ENCODE results near the gene METTL13. TPM values are rescaled to one million over a fixed set of nuclear protein-coding genes. Genes with fewer than 3 reads are reported as not detected.
A peak's percentile ranks its signal among the peaks of the same experiment; 100 is the strongest.

The METTL13 gene
- polyA plus RNA-seq (2013, experiment 1 of 2; ENCODE audit: insufficient read length), result 24.5 TPM
- 26.4 TPM for polyA plus RNA-seq (2013, experiment 2 of 2; ENCODE audit: insufficient read length)

- peak; percentile 99 for DNase-seq
Measured at GRCh38 chr1:171781176-171781875, at the start of gene METTL13. Gene METTL13 (plus strand): TSS chr1:171781660. CDS start chr1:171781968, 308 bp downstream.

GRCh38 chr1:171736196-171736595 lies 45.3 kb upstream of the METTL13 start:
- no peak for DNase-seq

- peak; percentile 72 for DNase-seq
Measured at GRCh38 chr1:171738911-171739310, 42.5 kb upstream of the METTL13 start.

GRCh38 chr1:171739656-171740055 lies 41.8 kb upstream of the METTL13 start:
- DNase-seq, result no peak

- DNase-seq, result no peak
Measured at GRCh38 chr1:171740356-171740863, 41.0 kb upstream of the METTL13 start.

- no peak for DNase-seq
Measured at GRCh38 chr1:171740987-171741871, 40.2 kb upstream of the METTL13 start.

GRCh38 chr1:171741872-171742576 lies 39.4 kb upstream of the METTL13 start, which contains the start of gene VAMP4:
Gene VAMP4 (minus strand): TSS chr1:171742065. CDS start chr1:171738414, 3,651 bp downstream.
- peak; percentile 81 for DNase-seq

- DNase-seq, result peak; percentile 34
Measured at GRCh38 chr1:171742577-171742922, 38.9 kb upstream of the METTL13 start.

GRCh38 chr1:171743081-171743870 lies 38.2 kb upstream of the METTL13 start:
- DNase-seq, result peak; percentile 58

GRCh38 chr1:171744986-171745385 lies 36.5 kb upstream of the METTL13 start:
- DNase-seq, result no peak

GRCh38 chr1:171748651-171749050 lies 32.8 kb upstream of the METTL13 start:
- no peak for DNase-seq

GRCh38 chr1:171751221-171751620 lies 30.2 kb upstream of the METTL13 start:
- DNase-seq, result no peak

GRCh38 chr1:171753182-171753581 lies 28.3 kb upstream of the METTL13 start:
- no peak for DNase-seq

- no peak for DNase-seq
Measured at GRCh38 chr1:171753685-171754352, 27.6 kb upstream of the METTL13 start.

GRCh38 chr1:171754353-171754705 lies 27.1 kb upstream of the METTL13 start:
- peak; percentile 86 for DNase-seq

GRCh38 chr1:171754971-171755370 lies 26.5 kb upstream of the METTL13 start:
- DNase-seq, result no peak

GRCh38 chr1:171756856-171757255 lies 24.6 kb upstream of the METTL13 start:
- DNase-seq, result no peak

GRCh38 chr1:171758011-171758410 lies 23.4 kb upstream of the METTL13 start:
- DNase-seq, result no peak

GRCh38 chr1:171762143-171762563 lies 19.3 kb upstream of the METTL13 start:
- no peak for DNase-seq

- no peak for DNase-seq
Measured at GRCh38 chr1:171763764-171764163, 17.7 kb upstream of the METTL13 start.

- DNase-seq, result peak; percentile 23
Measured at GRCh38 chr1:171769171-171769570, 12.3 kb upstream of the METTL13 start.

Data from fibroblast of skin of abdomen (primary cell).